Stimulated activated CD8-positive, alpha-beta memory T cell treated with anti-CD3 and anti-CD28 coated beads, Interleukin-15, amount 100 ng/mL, for 24 hours (primary cell): ENCODE data around the gene DCK.

ENCODE experiments used
- DNase-seq: peaks from one replicate; pipeline ENCODE4 v3.0.0-alpha.2; 2020; ENCODE audit warnings: low read depth

Gene DCK

DNA sequence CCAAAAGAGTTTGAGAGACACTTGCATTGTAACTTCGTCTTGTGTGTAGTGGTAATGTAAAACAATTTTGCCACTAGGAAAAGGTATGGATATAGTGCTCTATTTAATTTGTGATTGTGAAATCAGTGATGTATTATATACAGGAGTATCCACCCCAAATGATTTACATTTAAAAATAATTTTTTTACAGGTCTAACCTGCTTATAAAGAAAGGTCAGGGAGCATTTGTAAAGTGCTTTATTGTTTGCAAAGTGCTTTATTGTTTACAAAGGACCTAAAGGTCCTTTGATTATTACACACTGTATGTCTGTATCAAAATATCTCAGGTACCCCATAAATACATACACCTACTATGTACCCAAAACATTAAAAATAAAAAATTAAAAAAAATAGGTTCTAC is 70.3 kb downstream of the DCK start:
- no peak for DNase-seq

GRCh38 chr4:71064521-71064920 is 71.1 kb downstream of the DCK start:
- DNase-seq: no peak

DNA sequence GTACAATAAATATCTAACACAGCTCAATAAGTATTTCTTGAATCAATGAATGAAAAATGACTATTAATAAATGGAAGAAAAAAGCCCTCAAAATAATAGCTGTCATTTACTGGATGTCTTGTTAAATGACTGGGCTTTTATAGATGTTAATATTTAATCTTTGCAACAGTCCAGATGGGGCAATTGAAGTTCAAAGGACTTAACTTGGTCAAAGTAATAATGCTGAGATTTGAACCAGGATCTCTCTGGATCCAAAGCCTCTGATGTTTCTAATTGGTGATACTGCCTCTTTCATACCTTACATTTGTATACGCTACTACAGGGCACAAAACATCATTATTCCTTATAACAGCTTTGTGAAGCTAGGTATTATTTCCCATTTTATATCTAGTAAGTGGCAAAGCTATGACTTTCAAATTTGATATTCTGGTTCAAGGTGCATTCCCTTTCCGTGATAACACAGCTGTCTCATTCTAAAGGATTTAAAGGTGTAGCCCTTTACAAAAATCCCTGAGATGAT is 72.6 kb downstream of the DCK start:
- no peak for DNase-seq

GRCh38 chr4:71066737-71067716 is 73.6 kb downstream of the DCK start:
- DNase-seq: no peak

DNA sequence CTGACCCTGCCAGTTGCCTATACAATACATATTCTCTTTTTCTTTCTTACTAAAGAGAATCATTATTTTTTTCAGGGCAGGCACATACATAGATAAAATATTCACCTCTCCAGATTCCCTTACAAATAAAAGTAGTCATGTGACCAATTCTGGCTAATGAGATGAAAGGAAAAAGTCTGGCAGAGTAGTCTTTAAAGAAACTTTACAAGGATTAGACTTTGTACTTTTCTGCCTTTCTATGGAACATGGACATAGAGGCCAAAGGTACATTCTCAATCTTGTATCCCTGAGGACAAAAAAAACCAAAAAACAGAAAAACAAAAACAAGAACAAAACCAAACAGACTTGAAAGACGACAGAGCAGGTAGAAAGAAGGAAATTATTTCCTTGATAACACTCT is 75.6 kb downstream of the DCK start:
- no peak for DNase-seq

GRCh38 chr4:71070015-71070414 is 76.6 kb downstream of the DCK start:
- DNase-seq: no peak

DNA sequence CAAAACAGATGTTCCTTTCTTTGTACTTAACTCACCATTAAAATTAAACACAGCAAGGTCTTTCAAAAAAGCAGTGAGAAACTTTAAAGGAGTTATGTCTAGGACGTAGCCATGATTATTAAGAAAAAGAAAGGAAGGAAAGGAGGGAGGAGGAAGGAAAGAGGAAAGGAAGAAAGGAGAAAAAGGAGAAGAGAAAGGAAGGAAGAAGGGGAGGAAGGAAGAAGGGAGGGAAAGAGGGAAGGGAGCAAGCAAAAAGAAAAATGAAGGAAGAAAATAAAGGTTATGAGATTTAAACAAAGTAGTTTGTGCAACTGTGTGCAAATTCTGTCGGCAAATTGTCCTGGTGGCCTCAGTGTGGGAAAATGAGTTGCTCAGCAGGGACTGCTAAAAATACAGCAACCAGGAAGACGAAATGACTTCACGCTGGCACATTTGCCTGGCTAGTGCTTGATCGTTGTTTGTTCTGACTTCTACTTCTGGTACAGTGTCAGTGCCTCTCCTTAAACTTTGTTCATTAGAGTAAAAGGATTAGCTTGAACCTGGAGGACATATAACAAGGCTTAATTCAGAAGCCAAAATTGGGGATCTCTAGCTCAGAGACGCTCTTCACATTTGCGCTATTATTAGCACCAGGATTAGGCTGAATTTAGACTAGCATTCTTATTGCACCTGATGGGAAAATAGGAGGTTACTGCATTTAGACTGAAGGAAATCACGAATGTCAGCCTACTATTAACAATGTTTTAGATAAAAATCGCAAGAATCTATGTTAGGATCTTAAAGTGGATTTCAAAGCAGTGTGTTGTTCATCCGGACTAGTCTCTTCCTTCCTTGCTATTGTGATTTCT is 81.2 kb downstream of the DCK start:
- no peak for DNase-seq
